Stimulated activated naive CD8-positive, alpha-beta T cell treated with anti-CD3 and anti-CD28 coated beads, Interleukin-15, Interleukin-2, amounts not matched to agents 100 U/mL and 50 U/mL, for 24 hours (primary cell): ENCODE data around the gene FA2H.
"Not testable (repeated sequence)": the region's sequence is repeated elsewhere in the genome, so short reads cannot be mapped to it uniquely, and the experiment has no call there.

ENCODE experiments used
- ATAC-seq: fragments of 150-1000 bp; cut with Tn5 transposase; one replicate; pipeline ENCODE4 v1.10.0; 2021
- DNase-seq: peaks from one replicate; pipeline ENCODE4 v3.0.0; 2021

FA2H gene

GRCh38 chr16:74770831-74771526 is 3.6 kb downstream of the FA2H start:
- DNase-seq = no peak
- ATAC-seq = no peak

- ATAC-seq = no peak
- no peak for DNase-seq
Measured at GRCh38 chr16:74769586-74770190, 4.9 kb downstream of the FA2H start.

GRCh38 chr16:74768239-74768638 is 6.4 kb downstream of the FA2H start:
- no peak for DNase-seq
- ATAC-seq = no peak

- ATAC-seq (no peak), DNase-seq (no peak)
Measured at GRCh38 chr16:74767749-74768148, 6.9 kb downstream of the FA2H start.

GRCh38 chr16:74766729-74767128 is 7.9 kb downstream of the FA2H start:
- no peak for DNase-seq

GRCh38 chr16:74764184-74764583 is 10.4 kb downstream of the FA2H start:
- ATAC-seq, DNase-seq: not testable (repeated sequence)

More at GRCh38 chr16:74766729-74767128, 7.9 kb downstream of the FA2H start:
- no peak for ATAC-seq

- DNase-seq (no peak), ATAC-seq (no peak)
Measured at GRCh38 chr16:74761665-74762064, 13.0 kb downstream of the FA2H start.

GRCh38 chr16:74760007-74760767 is 14.4 kb downstream of the FA2H start:
- ATAC-seq (no peak), DNase-seq (no peak)

GRCh38 chr16:74759564-74759963 is 15.1 kb downstream of the FA2H start:
- no peak for DNase-seq
- ATAC-seq = no peak

GRCh38 chr16:74758801-74759200 is 15.8 kb downstream of the FA2H start:
- DNase-seq = no peak

GRCh38 chr16:74757349-74757748 is 17.3 kb downstream of the FA2H start:
- ATAC-seq (no peak), DNase-seq (no peak)

More at GRCh38 chr16:74758801-74759200, 15.8 kb downstream of the FA2H start:
- no peak for ATAC-seq

- DNase-seq = no peak
- no peak for ATAC-seq
Measured at GRCh38 chr16:74756203-74756602, 18.4 kb downstream of the FA2H start.

GRCh38 chr16:74753180-74753579 is 21.4 kb downstream of the FA2H start:
- no peak for ATAC-seq
- no peak for DNase-seq

GRCh38 chr16:74752756-74753155 is 21.9 kb downstream of the FA2H start:
- ATAC-seq = no peak
- DNase-seq = no peak

- ATAC-seq (no peak), DNase-seq (no peak)
Measured at GRCh38 chr16:74752258-74752657, 22.4 kb downstream of the FA2H start.

- ATAC-seq = no peak
Measured at GRCh38 chr16:74751658-74752057, 23.0 kb downstream of the FA2H start.

GRCh38 chr16:74749291-74750055 is 25.1 kb downstream of the FA2H start:
- DNase-seq (no peak), ATAC-seq (no peak)

More at GRCh38 chr16:74751658-74752057, 23.0 kb downstream of the FA2H start:
- no peak for DNase-seq

- ATAC-seq (no peak), DNase-seq (no peak)
Measured at GRCh38 chr16:74748616-74749026, 26.0 kb downstream of the FA2H start.

GRCh38 chr16:74747716-74748615 is 26.7 kb downstream of the FA2H start:
- no peak for ATAC-seq
- DNase-seq = no peak

- no peak for DNase-seq
- no peak for ATAC-seq
Measured at GRCh38 chr16:74745926-74746325, 28.7 kb downstream of the FA2H start.

- ATAC-seq = no peak
- DNase-seq = no peak
Measured at GRCh38 chr16:74745109-74745615, 29.5 kb downstream of the FA2H start.
